GM12872 (cell line): ENCODE data around the gene PDLIM1.

ENCODE experiments used
- TF ChIP-seq, protein P1 (sequence below): IDR thresholded peaks from 3 replicates; pipeline ENCODE4 v1.5.1; 2011; ENCODE audit warnings: low read depth, mild to moderate bottlenecking, low read length, moderate library complexity; ENCODE audit not compliant: insufficient read depth

PDLIM1 gene

DNA sequence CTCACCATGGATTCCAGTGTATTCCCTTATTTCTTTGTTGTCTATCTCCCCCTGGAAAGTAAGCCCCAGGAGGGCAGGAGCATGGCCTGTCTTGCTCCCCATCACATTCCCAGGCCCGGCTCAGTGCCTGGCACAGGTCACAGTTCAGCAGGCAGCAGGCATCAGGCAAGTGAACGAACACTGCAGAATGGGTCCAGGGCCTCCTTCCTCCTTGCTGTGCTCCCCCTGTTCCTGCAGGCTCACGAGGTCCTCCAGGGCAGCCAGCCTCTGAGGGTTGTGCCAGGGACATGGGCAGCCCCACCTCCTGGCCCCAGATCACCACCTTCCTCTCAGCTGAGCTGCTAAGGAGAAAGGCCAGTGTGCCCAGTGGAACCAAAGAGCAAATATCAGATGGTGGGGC is 41.8 kb downstream of the PDLIM1 start:
- TF ChIP-seq, protein P1, sequence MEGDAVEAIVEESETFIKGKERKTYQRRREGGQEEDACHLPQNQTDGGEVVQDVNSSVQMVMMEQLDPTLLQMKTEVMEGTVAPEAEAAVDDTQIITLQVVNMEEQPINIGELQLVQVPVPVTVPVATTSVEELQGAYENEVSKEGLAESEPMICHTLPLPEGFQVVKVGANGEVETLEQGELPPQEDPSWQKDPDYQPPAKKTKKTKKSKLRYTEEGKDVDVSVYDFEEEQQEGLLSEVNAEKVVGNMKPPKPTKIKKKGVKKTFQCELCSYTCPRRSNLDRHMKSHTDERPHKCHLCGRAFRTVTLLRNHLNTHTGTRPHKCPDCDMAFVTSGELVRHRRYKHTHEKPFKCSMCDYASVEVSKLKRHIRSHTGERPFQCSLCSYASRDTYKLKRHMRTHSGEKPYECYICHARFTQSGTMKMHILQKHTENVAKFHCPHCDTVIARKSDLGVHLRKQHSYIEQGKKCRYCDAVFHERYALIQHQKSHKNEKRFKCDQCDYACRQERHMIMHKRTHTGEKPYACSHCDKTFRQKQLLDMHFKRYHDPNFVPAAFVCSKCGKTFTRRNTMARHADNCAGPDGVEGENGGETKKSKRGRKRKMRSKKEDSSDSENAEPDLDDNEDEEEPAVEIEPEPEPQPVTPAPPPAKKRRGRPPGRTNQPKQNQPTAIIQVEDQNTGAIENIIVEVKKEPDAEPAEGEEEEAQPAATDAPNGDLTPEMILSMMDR, result no peak

- TF ChIP-seq, protein P1, result no peak
Measured at GRCh38 chr10:95247881-95248583, 42.8 kb downstream of the PDLIM1 start.

- TF ChIP-seq, protein P1, result no peak
Measured at GRCh38 chr10:95247200-95247880, 43.5 kb downstream of the PDLIM1 start.

- TF ChIP-seq, protein P1, result peak; percentile 87
Measured at GRCh38 chr10:95246582-95247051, 44.2 kb downstream of the PDLIM1 start.

DNA sequence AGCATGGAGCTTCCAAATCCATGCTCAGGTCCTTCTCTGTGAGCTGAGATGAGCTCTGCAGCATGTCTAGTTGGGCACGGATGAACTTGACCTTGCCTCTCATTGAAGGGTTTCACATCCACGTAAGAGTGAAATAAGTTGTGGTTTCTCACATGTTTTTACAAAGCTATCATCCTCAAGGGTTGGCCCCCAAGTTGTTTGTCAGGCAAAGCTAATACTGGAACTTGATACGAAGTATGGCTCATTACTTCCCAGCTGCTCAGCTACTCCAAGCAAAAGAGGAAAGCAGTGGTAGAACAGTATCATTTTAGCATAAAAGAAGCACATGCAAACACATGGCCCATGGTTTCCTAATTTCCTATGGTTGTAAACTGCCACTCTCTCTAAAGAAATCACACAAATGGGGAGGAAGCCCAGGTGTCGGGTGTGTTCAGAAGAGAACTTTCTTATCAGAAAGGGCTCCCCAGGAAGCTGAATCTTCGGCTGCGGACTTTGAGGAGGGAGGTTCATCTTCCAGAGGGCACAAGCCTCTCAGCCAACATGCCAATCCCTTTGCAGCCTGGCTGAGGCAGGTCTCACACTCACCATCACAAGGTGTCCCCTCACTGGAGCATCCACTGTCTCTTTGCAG is 45.3 kb downstream of the PDLIM1 start:
- TF ChIP-seq, protein P1, result no peak

DNA sequence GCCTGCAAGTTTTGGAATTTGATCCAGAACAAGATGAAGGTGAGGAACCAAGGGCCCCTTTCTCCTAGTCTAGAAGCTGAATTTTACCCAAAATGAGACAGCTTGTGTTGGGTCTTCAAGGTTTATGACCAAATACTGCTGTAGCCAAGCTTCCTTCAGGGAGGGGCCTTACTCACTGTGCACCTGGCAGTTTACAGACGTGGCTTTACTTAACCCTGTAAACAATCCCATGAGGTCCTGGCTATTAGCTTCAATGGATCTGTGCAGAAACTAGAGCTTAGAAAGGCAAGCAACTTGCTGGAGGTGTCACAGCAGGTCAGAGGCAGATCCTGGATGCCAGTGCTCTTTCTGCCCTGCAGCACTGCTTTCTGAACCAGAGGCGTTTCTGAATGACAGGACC is 46.7 kb downstream of the PDLIM1 start:
- TF ChIP-seq, protein P1, result no peak

GRCh38 chr10:95243318-95243617 is 47.5 kb downstream of the PDLIM1 start:
- TF ChIP-seq, protein P1, result no peak
